C4-2B (cell line): ENCODE measurements around the gene GAK.

Experiments used
- CTCF ChIP-seq: fragments of 450-650 bp; conservative IDR thresholded peaks from 2 replicates; pipeline ENCODE4 v1.5.1; 2017; ENCODE audit warnings: mild to moderate bottlenecking
- ZFX ChIP-seq: fragments of 450-650 bp; IDR thresholded peaks from 2 replicates; pipeline ENCODE4 v1.6.1; 2017

DNA sequence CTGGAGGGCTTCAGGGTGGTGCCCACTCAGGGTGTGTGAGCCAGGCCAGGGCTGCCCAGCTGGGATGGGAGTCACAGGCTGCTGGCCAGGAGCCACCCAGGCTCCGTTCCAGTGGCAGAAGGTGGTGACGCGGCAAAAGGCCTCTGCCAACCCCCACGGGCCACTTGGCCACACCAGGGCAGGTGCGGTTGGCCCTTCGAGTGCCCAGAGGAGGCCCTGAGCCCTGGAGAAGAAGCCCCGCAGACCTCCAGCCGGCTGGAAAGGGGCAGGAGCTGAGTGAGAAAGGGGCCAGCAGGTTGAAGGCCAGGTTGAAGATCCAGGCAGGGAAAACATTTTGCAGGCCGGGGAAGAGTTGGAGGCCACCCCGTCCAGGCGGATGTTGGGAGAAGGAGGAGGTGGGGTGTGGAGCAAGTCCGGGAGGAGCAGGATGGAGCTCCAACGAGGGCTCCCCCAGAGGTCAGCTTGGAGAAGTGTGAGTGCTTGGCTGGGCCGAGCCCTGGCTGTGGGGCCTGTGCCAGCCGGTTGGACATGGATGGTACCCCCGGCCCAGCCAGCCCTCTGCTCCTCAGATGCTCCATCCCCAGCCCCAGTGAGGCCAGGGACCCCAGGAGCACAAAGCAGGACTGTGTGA is 103.4 kb downstream of the GAK start:
- TF ChIP-seq CTCF, result no peak
- no peak for TF ChIP-seq ZFX
